ENCODE data around the gene PCDHGC4.

DNA sequence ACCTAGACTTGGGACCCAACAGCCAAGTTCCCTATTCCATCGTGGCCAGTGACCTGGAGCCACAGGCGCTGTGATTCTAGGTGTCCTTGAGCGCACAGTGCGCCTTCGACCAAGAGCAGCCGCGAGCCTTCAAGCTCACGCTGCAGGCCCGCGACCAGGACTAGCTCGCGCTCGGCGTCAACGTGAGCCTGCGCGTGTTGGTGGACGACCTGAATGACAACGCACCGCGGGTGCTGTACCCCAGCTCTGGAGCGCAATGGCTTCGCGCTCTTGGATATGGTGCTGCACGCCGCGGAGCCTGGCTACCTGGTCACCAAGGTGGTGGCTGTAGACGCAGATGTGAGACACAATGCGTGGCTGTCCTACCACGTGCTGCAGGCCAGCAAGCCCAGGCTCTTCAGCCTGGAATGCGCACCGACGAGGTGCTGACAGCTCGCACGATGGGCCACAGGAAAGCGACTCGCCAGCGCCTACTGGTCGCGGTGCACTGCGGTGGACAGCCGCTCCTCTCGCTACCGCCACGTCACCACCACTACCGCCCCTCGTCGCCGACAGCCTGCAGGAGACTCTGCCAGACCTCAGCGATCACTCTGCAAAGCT is 43.2 kb upstream of the PCDHGC4 start:
- TF ChIP-seq, protein P1, sequence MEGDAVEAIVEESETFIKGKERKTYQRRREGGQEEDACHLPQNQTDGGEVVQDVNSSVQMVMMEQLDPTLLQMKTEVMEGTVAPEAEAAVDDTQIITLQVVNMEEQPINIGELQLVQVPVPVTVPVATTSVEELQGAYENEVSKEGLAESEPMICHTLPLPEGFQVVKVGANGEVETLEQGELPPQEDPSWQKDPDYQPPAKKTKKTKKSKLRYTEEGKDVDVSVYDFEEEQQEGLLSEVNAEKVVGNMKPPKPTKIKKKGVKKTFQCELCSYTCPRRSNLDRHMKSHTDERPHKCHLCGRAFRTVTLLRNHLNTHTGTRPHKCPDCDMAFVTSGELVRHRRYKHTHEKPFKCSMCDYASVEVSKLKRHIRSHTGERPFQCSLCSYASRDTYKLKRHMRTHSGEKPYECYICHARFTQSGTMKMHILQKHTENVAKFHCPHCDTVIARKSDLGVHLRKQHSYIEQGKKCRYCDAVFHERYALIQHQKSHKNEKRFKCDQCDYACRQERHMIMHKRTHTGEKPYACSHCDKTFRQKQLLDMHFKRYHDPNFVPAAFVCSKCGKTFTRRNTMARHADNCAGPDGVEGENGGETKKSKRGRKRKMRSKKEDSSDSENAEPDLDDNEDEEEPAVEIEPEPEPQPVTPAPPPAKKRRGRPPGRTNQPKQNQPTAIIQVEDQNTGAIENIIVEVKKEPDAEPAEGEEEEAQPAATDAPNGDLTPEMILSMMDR (IDR thresholded peaks at IDR 0.05; ENCODE audit: poor library complexity), result no peak
- TF ChIP-seq EZH2phosphoT487 (IDR thresholded peaks at IDR 0.05; ENCODE audit: low read depth, severe bottlenecking, unreplicated experiment) (no peak), EZH2 (IDR thresholded peaks at IDR 0.05; ENCODE audit: borderline replicate concordance) (no peak)
